HG02840 (cell line): ENCODE measurements around the gene CMKLR1.

Source experiments
- ATAC-seq: cut with Tn5 transposase; IDR thresholded peaks from one replicate; pipeline ENCODE4 v1.9.1; 2021; ENCODE audit warnings: mild to moderate bottlenecking, moderate library complexity, moderate number of reproducible peaks; ENCODE audit not compliant: unreplicated experiment, low FRiP score

The CMKLR1 gene

GRCh38 chr12:108271951-108272872, 66.9 kb downstream of the CMKLR1 start:
- ATAC-seq = no peak

- ATAC-seq = no peak
Observed at GRCh38 chr12:108270849-108271143, 68.3 kb downstream of the CMKLR1 start.

- ATAC-seq = no peak
Observed at GRCh38 chr12:108270035-108270848, 68.9 kb downstream of the CMKLR1 start.

- no peak for ATAC-seq
Observed at GRCh38 chr12:108269224-108269623, 69.9 kb downstream of the CMKLR1 start.

- no peak for ATAC-seq
Observed at GRCh38 chr12:108268397-108268796, 70.7 kb downstream of the CMKLR1 start.

GRCh38 chr12:108267450-108267849, 71.7 kb downstream of the CMKLR1 start:
- no peak for ATAC-seq

GRCh38 chr12:108266131-108266530, 73.0 kb downstream of the CMKLR1 start:
- no peak for ATAC-seq

GRCh38 chr12:108265505-108265904, 73.6 kb downstream of the CMKLR1 start:
- no peak for ATAC-seq

- ATAC-seq = no peak
Observed at GRCh38 chr12:108260969-108261368, 78.1 kb downstream of the CMKLR1 start.

GRCh38 chr12:108260039-108260438, 79.1 kb downstream of the CMKLR1 start:
- no peak for ATAC-seq

- ATAC-seq = no peak
Observed at GRCh38 chr12:108257610-108258106, 81.5 kb downstream of the CMKLR1 start.

- ATAC-seq = no peak
Observed at GRCh38 chr12:108257004-108257403, 82.1 kb downstream of the CMKLR1 start.

- no peak for ATAC-seq
Observed at GRCh38 chr12:108255252-108255602, 83.9 kb downstream of the CMKLR1 start.

- ATAC-seq = no peak
Observed at GRCh38 chr12:108254517-108255251, 84.4 kb downstream of the CMKLR1 start.

- ATAC-seq = no peak
Observed at GRCh38 chr12:108254030-108254429, 85.1 kb downstream of the CMKLR1 start.

GRCh38 chr12:108253540-108253939, 85.6 kb downstream of the CMKLR1 start:
- no peak for ATAC-seq

GRCh38 chr12:108252523-108252922, 86.6 kb downstream of the CMKLR1 start:
- ATAC-seq = no peak

- ATAC-seq = no peak
Observed at GRCh38 chr12:108248011-108248410, 91.1 kb downstream of the CMKLR1 start.

GRCh38 chr12:108247130-108247529, 92.0 kb downstream of the CMKLR1 start:
- no peak for ATAC-seq

- no peak for ATAC-seq
Observed at GRCh38 chr12:108241986-108242703, 97.0 kb downstream of the CMKLR1 start.
